MM.1S (cell line): Measurements from ENCODE around the gene DNAH11.

Source experiments
- EZH2 ChIP-seq: fragments of 300-600 bp; sonication (generic); optimal IDR thresholded peaks from 2 replicates; pipeline ENCODE3; 2017; ENCODE audit warnings: low read depth, mild to moderate bottlenecking, antibody characterized with exemption, low read length, mixed read lengths
- EZH2phosphoT487 ChIP-seq: fragments of 300-600 bp; sonication (generic); IDR thresholded peaks from 2 replicates; pipeline ENCODE4 v1.6.1; 2018; ENCODE audit warnings: antibody characterized with exemption, low read length
- TF ChIP-seq, protein P1 (sequence below): fragments of 300-600 bp; sonication (generic); IDR thresholded peaks from 2 replicates; pipeline ENCODE4 v1.5.1; 2016; ENCODE audit warnings: antibody characterized with exemption, low read length, mixed read lengths

DNA sequence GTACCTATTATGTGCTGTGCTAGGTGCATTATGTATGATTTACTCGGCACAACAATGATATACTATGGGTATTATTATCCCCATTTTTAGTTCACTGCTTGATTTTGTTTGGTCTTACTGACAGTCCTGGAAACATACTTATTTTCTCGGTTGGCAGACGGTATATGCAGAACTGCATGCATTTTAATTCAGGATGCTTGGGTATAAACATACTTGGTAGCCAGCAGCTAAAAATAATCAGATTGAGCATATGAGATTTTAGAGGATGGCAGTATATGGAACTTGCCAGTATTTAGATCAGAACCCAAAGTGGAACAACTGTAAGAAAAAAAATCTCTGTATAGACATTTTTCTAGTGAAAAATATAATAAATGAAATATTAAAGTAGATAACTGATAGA, 163.3 kb downstream of the DNAH11 start:
- TF ChIP-seq, protein P1, sequence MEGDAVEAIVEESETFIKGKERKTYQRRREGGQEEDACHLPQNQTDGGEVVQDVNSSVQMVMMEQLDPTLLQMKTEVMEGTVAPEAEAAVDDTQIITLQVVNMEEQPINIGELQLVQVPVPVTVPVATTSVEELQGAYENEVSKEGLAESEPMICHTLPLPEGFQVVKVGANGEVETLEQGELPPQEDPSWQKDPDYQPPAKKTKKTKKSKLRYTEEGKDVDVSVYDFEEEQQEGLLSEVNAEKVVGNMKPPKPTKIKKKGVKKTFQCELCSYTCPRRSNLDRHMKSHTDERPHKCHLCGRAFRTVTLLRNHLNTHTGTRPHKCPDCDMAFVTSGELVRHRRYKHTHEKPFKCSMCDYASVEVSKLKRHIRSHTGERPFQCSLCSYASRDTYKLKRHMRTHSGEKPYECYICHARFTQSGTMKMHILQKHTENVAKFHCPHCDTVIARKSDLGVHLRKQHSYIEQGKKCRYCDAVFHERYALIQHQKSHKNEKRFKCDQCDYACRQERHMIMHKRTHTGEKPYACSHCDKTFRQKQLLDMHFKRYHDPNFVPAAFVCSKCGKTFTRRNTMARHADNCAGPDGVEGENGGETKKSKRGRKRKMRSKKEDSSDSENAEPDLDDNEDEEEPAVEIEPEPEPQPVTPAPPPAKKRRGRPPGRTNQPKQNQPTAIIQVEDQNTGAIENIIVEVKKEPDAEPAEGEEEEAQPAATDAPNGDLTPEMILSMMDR = no peak
- no peak for TF ChIP-seq EZH2
- no peak for TF ChIP-seq EZH2phosphoT487
